HPDE6-E6E7 (cell line): ENCODE results near the gene CLIC4.
"Not testable (repeated sequence)": the region's sequence is repeated elsewhere in the genome, so short reads cannot be mapped to it uniquely, and the experiment has no call there.

ENCODE experiments used
- DNase-seq: peaks from one replicate; pipeline ENCODE4 v3.0.0; 2011; ENCODE audit warnings: missing footprints; ENCODE audit errors: extremely low spot score

CLIC4 gene

DNA sequence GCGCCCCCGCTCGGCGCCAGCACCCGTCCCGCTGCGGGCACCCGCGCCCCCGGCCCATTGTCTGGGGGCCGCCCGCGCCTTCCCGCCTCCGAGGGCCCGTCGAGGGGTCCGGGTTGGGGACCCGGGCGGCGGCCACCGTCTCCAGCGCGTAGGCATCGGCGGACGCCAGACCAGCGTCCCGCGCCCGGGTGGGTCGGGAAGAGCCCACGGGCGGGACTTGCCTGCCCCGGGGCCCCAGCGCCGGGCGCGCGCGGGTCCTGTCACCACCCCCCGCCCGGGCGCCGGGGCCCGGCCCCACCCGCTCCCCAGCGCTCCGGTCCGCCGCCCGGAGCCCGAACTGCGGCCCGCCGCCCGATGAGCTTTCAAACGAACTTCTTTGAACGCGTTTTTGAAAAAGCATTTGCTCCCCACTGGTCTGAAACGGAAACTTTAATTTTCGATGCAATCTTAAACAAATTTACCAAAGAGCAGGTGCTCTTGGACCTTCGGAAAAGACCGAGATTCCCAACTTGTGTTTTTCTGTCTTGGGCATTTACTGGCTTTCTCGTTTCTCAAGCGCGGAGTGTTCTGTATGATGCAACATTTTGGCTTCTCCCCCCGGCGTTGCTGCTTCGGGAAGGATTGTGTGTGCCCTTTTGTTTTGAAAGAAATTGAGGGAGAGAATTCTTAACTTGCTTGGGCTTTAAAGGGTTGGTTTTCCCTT is 615 bp downstream of the CLIC4 start:
- DNase-seq, result no peak

- no peak for DNase-seq
Observed at GRCh38 chr1:24748191-24749121, 3.2 kb downstream of the CLIC4 start.

- DNase-seq, result no peak
Observed at GRCh38 chr1:24749252-24749651, 4.0 kb downstream of the CLIC4 start.

GRCh38 chr1:24749886-24750285 is 4.6 kb downstream of the CLIC4 start:
- no peak for DNase-seq

DNA sequence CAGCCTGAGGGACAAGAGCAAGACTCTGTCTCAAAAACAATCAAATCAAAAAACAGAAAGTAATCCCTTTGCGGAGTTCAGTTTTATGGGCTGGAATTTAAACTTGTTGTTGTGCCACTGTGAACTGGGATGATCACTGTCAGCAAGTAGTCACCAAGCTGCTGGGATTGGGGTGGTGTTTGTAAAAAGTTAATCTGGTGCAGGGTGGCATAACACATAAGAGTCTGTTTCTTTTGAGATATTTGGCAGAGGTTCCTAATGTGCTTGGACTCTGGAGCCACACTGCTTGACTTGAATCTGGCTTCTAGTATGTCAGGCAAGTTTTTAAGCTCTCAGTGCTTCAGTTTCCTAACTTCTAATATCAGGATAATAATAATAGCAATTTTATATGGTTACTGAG is 6.6 kb downstream of the CLIC4 start:
- no peak for DNase-seq

DNA sequence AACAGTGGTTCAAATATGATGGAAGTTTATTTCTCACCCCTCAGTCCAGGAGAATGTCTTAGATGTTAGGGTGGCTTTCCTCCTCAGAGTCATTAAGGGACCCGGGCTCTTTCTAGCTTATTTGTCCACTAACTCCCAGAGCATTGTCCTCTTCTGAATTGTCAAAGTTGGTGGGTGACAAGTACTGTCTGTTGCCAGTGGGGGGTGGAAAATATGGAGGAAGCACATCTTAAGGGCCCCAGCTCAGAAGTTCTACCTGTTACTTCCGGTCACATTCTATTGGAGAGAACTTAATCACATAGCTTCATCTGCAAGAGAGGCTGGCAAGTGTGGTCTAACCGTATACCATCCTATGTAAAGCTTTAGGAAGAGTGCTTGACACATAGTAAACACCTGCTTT is 7.1 kb downstream of the CLIC4 start:
- no peak for DNase-seq

DNA sequence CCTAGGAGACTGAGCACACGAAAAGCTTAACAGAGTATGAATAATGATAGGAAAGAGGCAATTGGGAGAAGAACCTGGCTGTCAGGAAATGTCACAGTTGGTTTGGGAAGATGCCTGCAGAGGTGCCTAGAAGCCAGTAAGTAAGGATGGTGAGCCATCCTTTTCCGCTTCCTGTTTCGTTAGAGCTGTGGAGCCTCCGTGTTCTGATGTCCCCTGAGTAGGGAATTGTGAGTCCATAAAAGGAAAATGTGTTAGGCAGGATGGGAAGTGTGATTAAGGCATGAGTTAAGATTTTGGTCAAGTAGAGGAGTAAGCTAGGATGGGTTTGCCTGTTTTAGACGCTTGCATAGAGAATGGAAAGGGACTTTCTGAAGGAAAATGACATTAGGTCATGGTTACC is 9.0 kb downstream of the CLIC4 start:
- DNase-seq, result no peak

DNA sequence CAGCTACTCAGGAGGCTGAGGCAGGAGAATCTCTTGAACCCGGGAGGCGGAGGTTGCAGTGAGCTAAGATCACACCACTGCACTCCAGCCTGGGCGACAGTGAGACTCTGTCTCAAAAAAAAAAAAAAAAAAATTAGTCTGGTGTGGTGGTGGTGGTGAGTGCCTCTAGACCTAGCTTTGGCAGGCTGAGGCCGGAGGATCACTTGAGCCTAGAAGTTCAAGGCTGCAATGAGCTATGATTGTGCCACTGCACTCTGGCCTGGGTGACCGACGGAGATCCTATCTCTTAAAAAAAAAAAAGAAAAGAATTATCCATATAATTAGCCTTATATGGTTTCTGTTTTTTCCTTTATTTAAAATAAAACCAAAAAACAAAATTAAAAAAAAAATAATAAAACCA is 10.1 kb downstream of the CLIC4 start:
- DNase-seq, result not testable (repeated sequence)

DNA sequence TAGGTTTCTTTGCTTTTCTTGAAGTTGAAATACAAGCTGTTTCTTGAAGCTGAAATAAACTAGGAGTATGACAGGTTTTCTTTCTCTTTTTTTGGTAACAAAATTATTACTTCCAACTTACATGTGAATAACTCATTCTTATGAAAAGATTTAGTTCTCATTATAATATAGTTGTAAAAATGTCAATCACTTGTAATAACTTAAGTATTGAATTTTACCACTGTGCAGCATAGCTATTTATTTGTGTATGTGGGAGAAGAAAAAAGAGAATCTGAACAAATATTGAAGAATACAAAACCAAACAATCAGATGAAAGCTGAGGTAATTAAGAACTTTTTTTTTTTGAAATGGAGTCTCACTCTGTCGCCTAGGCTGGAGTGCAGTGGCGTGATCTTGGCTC is 11.1 kb downstream of the CLIC4 start:
- DNase-seq, result no peak

DNA sequence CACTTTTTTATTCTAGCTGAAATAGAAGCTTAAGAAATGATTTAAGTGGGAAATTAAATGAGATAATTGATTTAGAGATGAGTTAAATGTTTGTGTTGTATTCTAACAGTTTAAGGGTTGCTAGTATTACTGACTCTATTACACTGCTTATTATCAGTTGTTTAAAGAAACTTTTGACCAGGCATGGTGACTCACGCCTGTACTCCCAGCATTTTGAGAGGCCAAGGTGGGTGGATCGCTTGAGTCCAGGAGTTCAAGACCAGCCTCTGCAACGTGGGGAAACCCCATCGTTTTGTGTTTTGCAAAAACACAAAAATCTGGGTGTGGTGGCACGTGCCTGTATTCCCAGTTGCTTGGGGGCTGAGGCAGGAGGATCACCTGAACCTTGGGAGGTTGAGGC is 14.2 kb downstream of the CLIC4 start:
- no peak for DNase-seq

DNA sequence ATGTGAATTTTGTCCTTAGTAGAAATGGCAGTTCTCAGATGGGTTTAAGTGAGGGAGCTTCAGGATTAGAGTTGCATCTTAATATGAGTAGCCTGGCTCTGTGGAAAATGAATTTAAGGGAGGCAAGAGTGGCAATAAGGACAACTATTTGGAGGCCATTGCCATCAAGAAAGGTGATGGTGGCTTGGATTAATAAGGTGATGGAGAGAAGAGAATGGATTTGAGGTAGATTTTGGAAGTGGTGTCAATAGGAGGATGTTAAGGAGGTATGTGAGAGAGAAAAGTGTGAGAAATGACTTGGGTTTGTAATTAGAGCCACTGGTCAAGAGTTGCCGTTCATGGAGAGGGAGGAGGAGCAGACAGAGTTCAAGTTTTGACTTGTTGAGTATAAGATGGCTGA is 16.3 kb downstream of the CLIC4 start:
- no peak for DNase-seq

- no peak for DNase-seq
Observed at GRCh38 chr1:24762133-24762676, 17.0 kb downstream of the CLIC4 start.

DNA sequence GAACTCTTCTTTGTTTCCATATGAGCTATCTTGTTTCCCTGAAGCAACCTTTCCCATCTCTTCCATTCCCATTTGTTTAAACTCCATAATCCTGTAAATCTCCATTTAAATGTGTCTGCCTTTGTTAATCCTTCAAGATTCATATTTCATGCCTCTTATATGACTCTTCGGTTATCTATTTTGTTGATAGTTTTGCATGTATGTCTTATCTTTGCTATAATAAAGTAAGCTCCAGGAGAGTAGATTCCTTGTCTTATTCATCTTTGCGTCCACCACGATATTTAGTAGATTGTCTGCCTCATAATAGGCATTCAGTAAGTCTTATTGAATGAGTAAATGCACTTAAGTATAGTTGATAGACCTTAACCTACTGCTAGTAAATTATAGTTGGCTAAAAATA is 18.4 kb downstream of the CLIC4 start:
- DNase-seq, result no peak

GRCh38 chr1:24764439-24764838 is 19.2 kb downstream of the CLIC4 start:
- no peak for DNase-seq

DNA sequence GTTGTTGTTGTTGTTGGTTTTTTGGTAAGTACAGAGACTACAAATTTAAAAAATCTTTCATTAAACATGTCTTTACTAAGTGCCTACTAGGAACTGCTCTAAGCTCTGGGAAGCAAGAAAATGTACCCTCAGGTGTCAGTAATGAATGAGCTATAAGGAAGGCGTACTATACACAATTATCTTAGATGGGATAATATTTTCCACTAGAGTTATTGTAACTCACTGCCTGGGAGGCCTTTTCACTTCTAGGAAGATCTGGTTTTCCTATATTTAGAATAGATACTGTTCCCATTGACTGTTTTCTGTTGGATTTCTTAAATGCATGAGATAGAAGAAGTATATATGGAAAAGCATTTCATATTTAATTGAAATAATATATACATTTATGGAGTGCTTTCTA is 19.6 kb downstream of the CLIC4 start:
- DNase-seq, result no peak

GRCh38 chr1:24765308-24765988 is 20.2 kb downstream of the CLIC4 start:
- no peak for DNase-seq

- DNase-seq, result no peak
Observed at GRCh38 chr1:24767351-24767750, 22.1 kb downstream of the CLIC4 start.

DNA sequence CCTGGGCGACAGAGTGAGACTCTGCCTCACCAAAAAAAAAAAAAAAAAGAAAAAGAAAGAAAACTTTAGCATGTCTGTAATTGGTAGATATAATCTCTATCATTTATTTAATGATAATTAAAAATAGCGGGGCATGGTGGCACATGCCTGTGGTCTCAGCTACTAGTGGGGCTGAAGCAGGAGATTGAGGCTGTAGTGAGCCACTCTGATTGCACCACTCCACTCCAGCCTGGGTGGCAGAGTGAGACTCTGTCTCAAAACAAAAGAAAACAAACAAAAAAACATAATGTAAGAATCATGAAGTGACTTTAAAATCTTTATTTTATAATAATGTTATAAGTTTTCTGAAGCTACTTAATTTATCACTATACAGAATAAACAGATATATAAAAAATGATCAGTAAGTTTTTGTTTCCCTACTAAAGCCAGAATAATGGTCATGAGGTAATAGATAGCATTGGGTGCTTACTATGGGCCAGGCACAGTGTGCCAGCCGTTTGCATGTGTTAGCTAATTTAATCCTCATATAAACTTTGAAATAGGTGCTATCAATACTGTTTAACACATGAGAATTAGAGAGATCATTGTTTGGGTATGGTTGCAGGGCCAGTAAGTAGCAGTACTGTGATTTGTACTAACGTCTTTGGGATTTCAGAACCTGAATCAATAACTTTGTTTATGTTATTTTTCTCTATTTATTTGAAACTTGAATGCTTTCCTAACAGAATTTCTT is 23.8 kb downstream of the CLIC4 start:
- DNase-seq, result no peak

DNA sequence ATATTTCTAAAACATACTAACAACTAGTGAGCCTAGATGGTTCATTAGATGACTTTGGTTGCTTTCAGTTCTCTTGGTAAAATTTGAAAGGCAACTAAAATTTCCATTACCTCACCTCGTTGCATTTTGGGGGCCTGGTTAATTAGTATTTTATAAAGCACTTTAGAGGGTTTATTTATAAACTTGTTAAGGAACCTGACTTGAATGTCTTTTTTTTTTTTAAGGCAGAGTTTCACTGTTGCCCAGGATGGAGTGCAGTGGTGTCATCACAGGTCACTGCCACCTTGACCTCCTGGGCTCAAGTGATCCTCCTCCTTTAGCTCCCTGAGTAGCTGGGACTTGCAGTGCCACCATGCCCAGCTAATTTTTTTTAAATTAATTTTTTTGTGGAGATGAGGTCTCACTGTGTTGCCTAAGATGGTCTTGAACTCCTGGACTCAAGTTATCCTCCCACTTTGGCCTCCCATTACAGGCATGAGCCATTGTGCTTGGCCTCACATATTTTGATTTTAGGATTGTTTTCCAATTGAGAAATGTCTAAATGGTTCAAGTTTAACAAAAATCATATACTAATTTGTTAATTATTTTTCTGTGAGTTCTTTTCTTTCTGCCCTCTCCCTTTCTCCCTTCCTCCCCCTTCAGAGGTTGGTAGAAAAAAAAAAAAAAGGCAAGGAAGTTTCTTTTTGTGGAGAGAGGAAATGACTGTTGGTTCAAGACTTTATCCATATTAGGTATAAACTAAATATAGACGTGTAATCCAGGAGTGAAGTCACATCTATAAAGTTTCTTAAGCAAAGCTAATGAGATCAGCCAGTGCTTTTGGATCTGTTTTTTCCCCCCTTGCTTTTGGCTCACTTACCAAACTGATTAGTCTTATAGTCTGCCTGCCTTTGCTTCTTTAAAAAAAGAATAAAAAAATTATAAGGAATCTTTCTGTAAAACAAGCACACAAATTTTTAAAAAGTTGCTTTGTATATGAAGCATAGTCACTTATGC is 24.7 kb downstream of the CLIC4 start:
- DNase-seq, result peak; percentile 52

DNA sequence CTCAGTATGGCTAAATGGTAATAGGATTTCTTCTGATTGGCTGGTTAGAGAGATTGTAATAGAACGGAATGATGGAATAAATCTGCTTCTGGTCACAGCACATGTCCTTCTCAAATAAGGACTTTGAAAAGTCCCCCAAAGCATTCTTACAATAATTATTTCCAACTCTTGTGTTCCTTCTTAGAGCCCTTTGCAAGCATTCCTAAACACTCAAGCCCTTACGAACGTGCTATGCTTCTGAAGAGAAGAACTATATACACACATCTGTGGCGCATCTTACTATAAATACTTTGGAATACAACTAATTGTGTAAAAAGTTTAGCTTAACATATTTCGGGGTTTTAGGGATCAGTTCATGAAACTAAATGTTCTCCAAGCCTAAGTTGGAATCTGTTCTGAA is 25.6 kb downstream of the CLIC4 start:
- DNase-seq, result no peak
